CMK (cell line): ENCODE data around the gene CEBPZOS.

ENCODE experiments used
- DNase-seq: peaks from one replicate; pipeline ENCODE4 v3.0.0-alpha.2; 2010; ENCODE audit warnings: low read depth

CEBPZOS gene

DNA sequence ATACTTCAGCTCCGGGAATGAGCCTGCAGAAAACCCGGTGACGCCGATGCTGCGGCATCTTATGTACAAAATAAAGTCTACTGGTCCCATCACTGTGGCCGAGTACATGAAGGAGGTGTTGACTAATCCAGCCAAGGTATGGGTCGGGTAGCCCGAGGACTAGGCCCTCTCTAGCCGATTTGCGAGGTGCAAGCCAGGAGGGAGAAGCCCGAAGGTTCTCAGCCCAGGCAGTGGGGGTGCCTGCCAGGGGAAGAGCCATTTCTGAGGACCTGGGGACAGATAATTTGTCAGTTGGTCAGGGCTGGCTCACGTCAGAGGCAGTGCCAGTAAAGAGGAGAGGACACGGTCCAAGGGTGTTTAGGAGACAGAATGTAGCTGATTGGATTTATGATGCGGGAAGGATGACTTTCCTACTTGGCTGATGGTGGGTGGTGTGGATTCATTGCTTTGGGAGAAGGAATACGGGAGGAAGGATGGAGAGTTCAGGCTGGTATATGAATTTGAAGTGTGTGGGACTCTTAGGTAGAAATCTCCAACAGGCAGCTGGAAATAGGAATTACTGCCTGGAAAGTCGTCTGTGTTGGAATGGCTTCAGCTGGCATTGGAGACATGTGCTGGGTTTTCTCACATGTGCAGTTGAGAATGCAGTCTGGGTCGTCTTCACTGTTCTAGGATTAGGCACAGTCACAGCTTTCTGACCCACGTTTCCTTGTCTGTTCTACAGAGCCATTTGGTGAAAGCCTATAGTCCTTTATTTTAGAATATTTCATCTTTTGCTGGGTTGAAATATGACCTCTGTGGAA, 36.0 kb downstream of the CEBPZOS start:
- DNase-seq: no peak

DNA sequence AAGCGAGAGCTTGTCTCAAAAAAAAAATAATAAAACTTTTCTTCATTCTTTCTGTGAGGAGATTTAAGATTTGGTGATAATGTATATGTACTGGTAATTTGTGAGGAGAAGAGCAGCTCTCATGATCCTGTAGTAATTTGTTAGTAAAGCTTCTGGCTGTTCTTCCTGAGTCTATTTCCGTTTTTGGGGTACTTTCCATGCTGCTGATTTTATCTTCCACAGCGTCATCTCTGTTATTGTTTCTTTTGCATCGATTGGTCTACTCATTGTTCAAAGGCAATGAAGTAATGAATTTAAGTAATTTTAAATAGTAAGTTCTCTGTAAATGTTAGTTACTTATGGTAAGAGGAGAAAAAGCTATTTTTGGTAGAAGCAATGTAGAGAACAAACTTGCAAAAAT, 47.1 kb downstream of the CEBPZOS start:
- DNase-seq: no peak

DNA sequence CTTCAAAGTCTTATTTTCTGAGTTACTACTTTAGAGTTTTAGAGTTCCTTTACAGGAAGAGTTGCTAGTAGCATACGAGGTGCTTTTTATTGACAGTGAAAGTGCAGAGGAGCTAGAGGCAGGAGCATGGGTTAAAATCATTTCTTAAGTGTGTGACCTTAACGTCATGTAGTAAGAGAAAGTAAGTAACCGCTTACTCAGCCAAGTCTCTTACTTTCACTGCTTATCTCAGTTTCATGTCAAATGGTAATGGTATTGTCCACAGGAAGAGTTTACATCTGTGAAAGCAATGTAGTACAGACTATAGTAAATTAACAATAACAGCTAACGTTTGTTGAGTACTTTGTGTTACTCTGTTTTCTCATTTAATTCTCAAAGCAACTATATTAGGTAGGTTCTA, 47.7 kb downstream of the CEBPZOS start:
- DNase-seq: no peak

DNA sequence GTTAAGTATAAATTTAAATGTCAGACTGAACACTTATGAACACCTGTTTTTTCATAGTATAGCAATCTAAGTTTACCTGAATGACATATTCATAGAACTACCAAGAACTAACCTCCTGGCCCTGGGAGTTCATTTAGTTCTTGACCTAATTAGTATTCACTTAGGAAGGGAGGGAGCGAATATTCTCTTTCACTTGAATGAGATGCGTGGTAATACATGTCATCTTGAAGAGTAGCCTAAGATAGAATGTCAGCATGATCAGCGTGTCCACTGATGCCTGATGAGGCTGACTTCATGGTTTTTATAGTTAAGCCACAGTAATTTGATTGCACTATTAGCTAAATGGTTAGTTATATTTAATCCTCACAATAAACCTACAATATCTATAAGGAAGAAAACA, 48.5 kb downstream of the CEBPZOS start:
- DNase-seq: no peak

DNA sequence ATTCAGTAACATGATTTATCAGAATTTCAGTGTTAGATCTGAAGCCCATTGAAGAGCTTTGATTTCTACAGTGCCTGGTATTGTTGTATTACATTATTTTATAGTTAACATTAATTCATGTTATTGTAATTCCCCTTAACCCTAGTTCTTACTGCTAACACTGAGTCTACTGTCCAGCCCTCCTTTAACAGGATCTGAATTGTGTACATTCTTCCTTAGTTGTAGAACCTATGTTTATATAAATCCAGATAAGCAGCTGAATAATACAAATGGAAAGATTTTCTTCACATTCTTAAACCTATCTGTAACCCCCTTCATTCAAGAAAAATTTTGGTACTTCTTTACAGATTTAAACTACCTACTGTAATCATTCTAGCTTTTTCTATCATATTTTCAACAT, 49.9 kb downstream of the CEBPZOS start:
- DNase-seq: no peak

DNA sequence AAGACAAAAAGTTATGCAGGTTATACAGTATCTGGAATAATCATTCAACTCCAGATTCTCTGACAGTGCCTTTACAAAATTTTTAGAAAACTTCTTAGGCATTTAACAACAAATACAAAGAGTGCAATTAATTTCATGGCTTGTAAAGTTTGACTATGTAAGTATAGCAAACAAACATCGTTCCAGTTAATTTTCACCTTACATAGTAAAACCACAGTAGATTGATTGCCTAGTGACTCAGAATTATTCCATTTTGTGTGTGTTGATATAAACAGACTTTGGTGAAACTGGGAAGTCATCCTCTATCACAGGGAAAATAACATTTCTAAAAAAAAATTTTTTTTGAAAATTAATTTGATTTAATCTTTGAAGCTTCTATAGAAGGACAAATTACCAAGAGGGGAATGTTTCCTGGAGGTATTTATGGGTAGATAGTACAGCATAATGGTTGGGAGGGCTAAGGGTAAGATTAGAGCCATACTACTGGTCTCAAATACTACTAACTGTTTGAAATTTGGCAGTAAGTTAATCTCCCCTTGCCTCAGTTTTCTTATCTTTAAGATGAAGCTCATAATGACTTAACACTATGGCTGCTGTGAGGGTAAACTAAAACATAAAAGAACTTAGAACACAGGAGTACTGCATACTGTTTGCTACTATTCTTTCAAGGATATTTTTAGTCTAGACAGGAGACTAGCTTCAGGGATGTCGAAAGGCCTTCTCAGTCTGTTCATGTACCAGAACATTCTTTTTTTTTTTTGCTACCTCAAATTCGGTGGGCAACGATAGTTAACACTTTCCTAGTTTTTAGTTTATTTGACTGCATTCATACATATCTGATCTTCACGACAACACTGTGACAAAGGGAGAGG, 54.8 kb downstream of the CEBPZOS start:
- DNase-seq: no peak
